HepG2 (cell line): ENCODE measurements around the gene MAPK7. TPM values are rescaled to one million over a fixed set of nuclear protein-coding genes. Genes with fewer than 3 reads are reported as not detected.

Experiments used
- ELF4 ChIP-seq: sonication (generic); formaldehyde crosslinking; IDR thresholded peaks from 2 replicates; pipeline ENCODE4 v1.5.0; 2020; ENCODE audit warnings: missing genetic modification reagents, mild to moderate bottlenecking, moderate library complexity, borderline replicate concordance
- FOXA1 ChIP-seq, 2 experiments: fragments of 450-650 bp in 1 of 2; sonication (generic) in 1 of 2; formaldehyde crosslinking in 1 of 2; IDR thresholded peaks; 2 replicates each; pipeline versions ENCODE4 v1.4.0 to v1.6.1; 2016 to 2020; ENCODE audit warnings: missing genetic modification reagents in 1 of 2
- FOXK1 ChIP-seq: sonication (generic); formaldehyde crosslinking; IDR thresholded peaks from 2 replicates; pipeline ENCODE4 v1.4.0; 2020; ENCODE audit warnings: low read depth, missing genetic modification reagents, borderline replicate concordance
- HDAC1 ChIP-seq: sonication (generic); formaldehyde crosslinking; IDR thresholded peaks from 2 replicates; pipeline ENCODE4 v1.5.1; 2020; ENCODE audit warnings: mild to moderate bottlenecking, missing genetic modification reagents
- PLRG1 ChIP-seq: fragments of 450-650 bp; conservative IDR thresholded peaks from 2 replicates; pipeline ENCODE4 v1.6.1; 2016
- REL ChIP-seq: sonication (generic); formaldehyde crosslinking; conservative IDR thresholded peaks from 2 replicates; pipeline ENCODE4 v1.8.0; 2022; ENCODE audit warnings: mild to moderate bottlenecking, missing genetic modification reagents, moderate library complexity
- YEATS2 ChIP-seq: sonication (generic); formaldehyde crosslinking; IDR thresholded peaks from 2 replicates; pipeline ENCODE4 v1.4.0; 2020; ENCODE audit warnings: missing genetic modification reagents, borderline replicate concordance
- YY1 ChIP-seq: IDR thresholded peaks from 2 replicates; pipeline ENCODE4 v1.6.1; 2011; ENCODE audit warnings: low read length, low read depth, moderate library complexity, mild to moderate bottlenecking; ENCODE audit not compliant: insufficient read depth, insufficient replicate concordance
- ZFX ChIP-seq: sonication (generic); formaldehyde crosslinking; IDR thresholded peaks from 2 replicates; pipeline ENCODE4 v1.4.0; 2020; ENCODE audit warnings: mild to moderate bottlenecking, low read depth, missing genetic modification reagents, moderate library complexity
- ZNF274 ChIP-seq: sonication (generic); formaldehyde crosslinking; IDR thresholded peaks from 2 replicates; pipeline ENCODE4 v1.5.1; 2020; ENCODE audit warnings: mild to moderate bottlenecking, missing genetic modification reagents
- ZNF44 ChIP-seq: sonication (generic); formaldehyde crosslinking; IDR thresholded peaks from 2 replicates; pipeline ENCODE4 v1.5.1; 2020; ENCODE audit warnings: mild to moderate bottlenecking, missing genetic modification reagents
- polyA plus RNA-seq, 8 experiments: library from polyadenylated mRNA; depleted of rRNA in 3 of 8; stranded (reverse) in 7 of 8; unstranded in 1 of 8; fragments of >200 nt; fragmentation: Illumina TruSeq in 4 of 8; extraction: Trizol in 4 of 8; gene quantifications; 2 replicates each; pipeline versions ENCODE4 v1.2.1 to v1.2.3, GENCODE V29; 2011 to 2016; ENCODE audit warnings: low read depth in 4 of 8, missing spikeins in 1 of 8, mixed read lengths in 1 of 8; ENCODE audit not compliant: insufficient read depth in 1 of 8
- total RNA-seq, 5 experiments: library from RNA; depleted of rRNA; stranded (reverse); fragments of >200 nt; fragmentation: Illumina TruSeq; extraction: Trizol; gene quantifications; 2 replicates each; pipeline ENCODE4 v1.2.3, GENCODE V29; 2016; ENCODE audit warnings: low read depth in 1 of 5
- TF ChIP-seq, protein P1 (sequence below): sonication (generic); formaldehyde crosslinking; IDR thresholded peaks from 2 replicates; pipeline ENCODE4 v1.8.1; 2023; ENCODE audit warnings: mild to moderate bottlenecking, inconsistent platforms, moderate library complexity, missing genetic modification reagents, borderline replicate concordance
- TF ChIP-seq, protein P2 (sequence below), 2 experiments: sonication (generic) in 1 of 2; formaldehyde crosslinking in 1 of 2; IDR thresholded peaks; 2 replicates each; pipeline versions ENCODE4 v1.4.0 to v1.6.1; 2018 to 2020; ENCODE audit warnings: missing genetic modification reagents in 2 of 2, borderline replicate concordance in 1 of 2, low read depth in 1 of 2, mild to moderate bottlenecking in 1 of 2, missing biosample characterization in 1 of 2
- TF ChIP-seq, protein P3 (sequence below): sonication (generic); formaldehyde crosslinking; IDR thresholded peaks from 2 replicates; pipeline ENCODE4 v1.4.0; 2020; ENCODE audit warnings: mild to moderate bottlenecking, low read depth, missing genetic modification reagents
- TF ChIP-seq, protein P4 (sequence below): sonication (generic); formaldehyde crosslinking; IDR thresholded peaks from 2 replicates; pipeline ENCODE4 v1.5.1; 2020; ENCODE audit warnings: mild to moderate bottlenecking, missing genetic modification reagents
- TF ChIP-seq, protein P5 (sequence below): sonication (generic); formaldehyde crosslinking; IDR thresholded peaks from 2 replicates; pipeline ENCODE4 v1.4.0; 2020; ENCODE audit warnings: missing genetic modification reagents, borderline replicate concordance

Gene MAPK7
- total and polyA plus RNA-seq, 2 of the 13 experiments (the other 11 are each of a cell fraction or from before 2014, with no cell fraction given): 2.9 to 5.9 TPM

DNA sequence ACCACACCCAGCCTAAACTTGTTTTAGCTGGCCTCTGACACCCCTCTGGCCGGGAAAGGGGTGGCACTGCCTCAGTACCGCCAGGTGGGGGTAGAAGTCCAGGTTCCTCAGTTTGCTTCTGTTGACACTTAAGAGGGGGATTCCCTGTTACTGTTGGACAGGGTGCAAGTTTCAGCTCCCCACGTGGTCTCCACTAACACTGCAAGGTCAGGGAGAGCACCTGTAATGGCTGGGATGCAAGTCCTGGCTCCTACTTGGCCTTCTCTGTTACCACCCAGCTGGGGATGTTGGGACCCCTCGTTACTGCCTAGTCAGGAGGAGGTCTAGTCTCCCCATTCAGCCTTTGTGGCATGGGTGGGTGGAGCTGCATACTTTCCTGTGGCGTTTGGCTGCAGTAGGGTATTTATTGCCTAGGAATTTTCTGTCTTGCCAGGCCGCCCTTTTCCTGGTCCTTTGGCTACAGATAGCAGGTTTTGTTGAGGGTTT is 19.3 kb downstream of the MAPK7 start (continued):
- TF ChIP-seq FOXK1 (CRISPR knock-in tag): no peak
- TF ChIP-seq, protein P1, sequence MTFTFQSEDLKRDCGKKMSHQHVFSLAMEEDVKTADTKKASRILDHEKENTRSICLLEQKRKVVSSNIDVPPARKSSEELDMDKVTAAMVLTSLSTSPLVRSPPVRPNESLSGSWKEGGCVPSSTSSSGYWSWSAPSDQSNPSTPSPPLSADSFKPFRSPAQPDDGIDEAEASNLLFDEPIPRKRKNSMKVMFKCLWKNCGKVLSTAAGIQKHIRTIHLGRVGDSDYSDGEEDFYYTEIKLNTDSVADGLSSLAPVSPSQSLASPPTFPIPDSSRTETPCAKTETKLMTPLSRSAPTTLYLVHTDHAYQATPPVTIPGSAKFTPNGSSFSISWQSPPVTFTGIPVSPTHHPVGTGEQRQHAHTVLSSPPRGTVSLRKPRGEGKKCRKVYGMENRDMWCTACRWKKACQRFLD (CRISPR knock-in tag): no peak
- TF ChIP-seq ZNF44 (CRISPR knock-in tag): no peak
- TF ChIP-seq, protein P2, sequence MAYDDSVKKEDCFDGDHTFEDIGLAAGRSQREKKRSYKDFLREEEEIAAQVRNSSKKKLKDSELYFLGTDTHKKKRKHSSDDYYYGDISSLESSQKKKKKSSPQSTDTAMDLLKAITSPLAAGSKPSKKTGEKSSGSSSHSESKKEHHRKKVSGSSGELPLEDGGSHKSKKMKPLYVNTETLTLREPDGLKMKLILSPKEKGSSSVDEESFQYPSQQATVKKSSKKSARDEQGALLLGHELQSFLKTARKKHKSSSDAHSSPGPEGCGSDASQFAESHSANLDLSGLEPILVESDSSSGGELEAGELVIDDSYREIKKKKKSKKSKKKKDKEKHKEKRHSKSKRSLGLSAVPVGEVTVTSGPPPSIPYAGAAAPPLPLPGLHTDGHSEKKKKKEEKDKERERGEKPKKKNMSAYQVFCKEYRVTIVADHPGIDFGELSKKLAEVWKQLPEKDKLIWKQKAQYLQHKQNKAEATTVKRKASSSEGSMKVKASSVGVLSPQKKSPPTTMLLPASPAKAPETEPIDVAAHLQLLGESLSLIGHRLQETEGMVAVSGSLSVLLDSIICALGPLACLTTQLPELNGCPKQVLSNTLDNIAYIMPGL (CRISPR knock-in tag; IDR thresholded peaks at IDR 0.05; ENCODE audit: borderline replicate concordance in 1 of 2, low read depth in 1 of 2): 0 out of 4 replicates have a peak, but pooled peaks of 1 of the 2 experiments have one; percentile 35
- no peak for TF ChIP-seq FOXA1 (IDR thresholded peaks at IDR 0.05)
- TF ChIP-seq FOXA1 (CRISPR knock-in tag; IDR thresholded peaks at IDR 0.05): peak; percentile 52
- no peak for TF ChIP-seq REL (CRISPR knock-in tag)
- no peak for TF ChIP-seq ELF4
- TF ChIP-seq YY1: no peak
- 0 out of 2 replicates have a peak, but pooled peaks have one; percentile 9 for TF ChIP-seq HDAC1 (CRISPR knock-in tag)
- TF ChIP-seq, protein P3, sequence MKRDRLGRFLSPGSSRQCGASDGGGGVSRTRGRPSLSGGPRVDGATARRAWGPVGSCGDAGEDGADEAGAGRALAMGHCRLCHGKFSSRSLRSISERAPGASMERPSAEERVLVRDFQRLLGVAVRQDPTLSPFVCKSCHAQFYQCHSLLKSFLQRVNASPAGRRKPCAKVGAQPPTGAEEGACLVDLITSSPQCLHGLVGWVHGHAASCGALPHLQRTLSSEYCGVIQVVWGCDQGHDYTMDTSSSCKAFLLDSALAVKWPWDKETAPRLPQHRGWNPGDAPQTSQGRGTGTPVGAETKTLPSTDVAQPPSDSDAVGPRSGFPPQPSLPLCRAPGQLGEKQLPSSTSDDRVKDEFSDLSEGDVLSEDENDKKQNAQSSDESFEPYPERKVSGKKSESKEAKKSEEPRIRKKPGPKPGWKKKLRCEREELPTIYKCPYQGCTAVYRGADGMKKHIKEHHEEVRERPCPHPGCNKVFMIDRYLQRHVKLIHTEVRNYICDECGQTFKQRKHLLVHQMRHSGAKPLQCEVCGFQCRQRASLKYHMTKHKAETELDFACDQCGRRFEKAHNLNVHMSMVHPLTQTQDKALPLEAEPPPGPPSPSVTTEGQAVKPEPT (CRISPR knock-in tag): no peak
- no peak for TF ChIP-seq PLRG1
- TF ChIP-seq, protein P4, sequence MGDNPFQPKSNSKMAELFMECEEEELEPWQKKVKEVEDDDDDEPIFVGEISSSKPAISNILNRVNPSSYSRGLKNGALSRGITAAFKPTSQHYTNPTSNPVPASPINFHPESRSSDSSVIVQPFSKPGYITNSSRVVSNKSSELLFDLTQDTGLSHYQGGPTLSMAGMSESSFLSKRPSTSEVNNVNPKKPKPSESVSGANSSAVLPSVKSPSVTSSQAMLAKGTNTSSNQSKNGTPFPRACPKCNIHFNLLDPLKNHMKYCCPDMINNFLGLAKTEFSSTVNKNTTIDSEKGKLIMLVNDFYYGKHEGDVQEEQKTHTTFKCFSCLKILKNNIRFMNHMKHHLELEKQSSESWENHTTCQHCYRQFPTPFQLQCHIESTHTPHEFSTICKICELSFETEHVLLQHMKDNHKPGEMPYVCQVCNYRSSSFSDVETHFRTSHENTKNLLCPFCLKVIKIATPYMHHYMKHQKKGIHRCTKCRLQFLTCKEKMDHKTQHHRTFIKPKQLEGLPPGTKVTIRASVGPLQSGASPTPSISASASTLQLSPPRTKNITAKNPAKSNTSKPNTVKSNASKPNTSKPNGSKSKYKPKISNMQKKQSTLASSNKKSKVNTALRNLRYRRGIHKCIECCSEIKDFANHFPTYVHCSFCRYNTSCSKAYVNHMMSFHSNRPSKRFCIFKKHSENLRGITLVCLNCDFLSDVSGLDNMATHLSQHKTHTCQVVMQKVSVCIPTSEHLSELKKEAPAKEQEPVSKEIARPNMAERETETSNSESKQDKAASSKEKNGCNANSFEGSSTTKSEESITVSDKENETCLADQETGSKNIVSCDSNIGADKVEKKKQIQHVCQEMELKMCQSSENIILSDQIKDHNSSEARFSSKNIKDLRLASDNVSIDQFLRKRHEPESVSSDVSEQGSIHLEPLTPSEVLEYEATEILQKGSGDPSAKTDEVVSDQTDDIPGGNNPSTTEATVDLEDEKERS (CRISPR knock-in tag): no peak
- TF ChIP-seq ZNF274 (CRISPR knock-in tag): no peak
- TF ChIP-seq YEATS2 (CRISPR knock-in tag): no peak
- TF ChIP-seq ZFX (CRISPR knock-in tag): 0 out of 2 replicates have a peak, but pooled peaks have one; percentile 16
- TF ChIP-seq, protein P5, sequence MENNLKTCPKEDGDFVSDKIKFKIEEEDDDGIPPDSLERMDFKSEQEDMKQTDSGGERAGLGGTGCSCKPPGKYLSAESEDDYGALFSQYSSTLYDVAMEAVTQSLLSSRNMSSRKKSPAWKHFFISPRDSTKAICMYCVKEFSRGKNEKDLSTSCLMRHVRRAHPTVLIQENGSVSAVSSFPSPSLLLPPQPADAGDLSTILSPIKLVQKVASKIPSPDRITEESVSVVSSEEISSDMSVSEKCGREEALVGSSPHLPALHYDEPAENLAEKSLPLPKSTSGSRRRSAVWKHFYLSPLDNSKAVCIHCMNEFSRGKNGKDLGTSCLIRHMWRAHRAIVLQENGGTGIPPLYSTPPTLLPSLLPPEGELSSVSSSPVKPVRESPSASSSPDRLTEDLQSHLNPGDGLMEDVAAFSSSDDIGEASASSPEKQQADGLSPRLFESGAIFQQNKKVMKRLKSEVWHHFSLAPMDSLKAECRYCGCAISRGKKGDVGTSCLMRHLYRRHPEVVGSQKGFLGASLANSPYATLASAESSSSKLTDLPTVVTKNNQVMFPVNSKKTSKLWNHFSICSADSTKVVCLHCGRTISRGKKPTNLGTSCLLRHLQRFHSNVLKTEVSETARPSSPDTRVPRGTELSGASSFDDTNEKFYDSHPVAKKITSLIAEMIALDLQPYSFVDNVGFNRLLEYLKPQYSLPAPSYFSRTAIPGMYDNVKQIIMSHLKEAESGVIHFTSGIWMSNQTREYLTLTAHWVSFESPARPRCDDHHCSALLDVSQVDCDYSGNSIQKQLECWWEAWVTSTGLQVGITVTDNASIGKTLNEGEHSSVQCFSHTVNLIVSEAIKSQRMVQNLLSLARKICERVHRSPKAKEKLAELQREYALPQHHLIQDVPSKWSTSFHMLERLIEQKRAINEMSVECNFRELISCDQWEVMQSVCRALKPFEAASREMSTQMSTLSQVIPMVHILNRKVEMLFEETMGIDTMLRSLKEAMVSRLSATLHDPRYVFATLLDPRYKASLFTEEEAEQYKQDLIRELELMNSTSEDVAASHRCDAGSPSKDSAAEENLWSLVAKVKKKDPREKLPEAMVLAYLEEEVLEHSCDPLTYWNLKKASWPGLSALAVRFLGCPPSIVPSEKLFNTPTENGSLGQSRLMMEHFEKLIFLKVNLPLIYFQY (CRISPR knock-in tag): no peak
